OCI-LY7 (cell line): ENCODE measurements around the gene TMEM41A. TPM values are rescaled to one million over a fixed set of nuclear protein-coding genes. Genes with fewer than 3 reads are reported as not detected.

ENCODE experiments used
- BruUV-seq: library from RNA; stranded (reverse); fragments of 400-500 nt; replicated peaks from 2 replicates; lab custom pipeline; 2021; lab: Mats Ljungman, UMichigan
- CTCF ChIA-PET: fragments of 300-600 bp; sonication (Branson Sonifier 250); formaldehyde crosslinking; loops from one replicate; lab custom pipeline; 2022; ENCODE audit warnings: antibody characterized with exemption; ENCODE audit not compliant: unreplicated experiment; lab: Charles Lee
- POLR2A ChIA-PET: fragments of 300-600 bp; sonication (Branson Sonifier 250); formaldehyde crosslinking; loops from one replicate; lab custom pipeline; 2022; ENCODE audit warnings: antibody characterized with exemption; lab: Charles Lee
- DNase-seq: peaks from one replicate; pipeline ENCODE4 v3.0.0-alpha.2; 2015; ENCODE audit warnings: low spot score
- H2AFZ ChIP-seq: fragments of 200-600 bp; sonication (generic), shearing (Covaris generic); 2 replicates; pipeline ENCODE4 v1.6.1; 2014; ENCODE audit warnings: mild to moderate bottlenecking, antibody characterized with exemption, low read length, moderate library complexity
- H3K27ac ChIP-seq: fragments of 200-600 bp; sonication (generic); 2 replicates; pipeline ENCODE4 v1.5.1; 2014; ENCODE audit warnings: mixed run types, low read depth, mild to moderate bottlenecking, moderate library complexity, low read length, inconsistent platforms; ENCODE audit not compliant: poor library complexity, severe bottlenecking
- H3K36me3 ChIP-seq: fragments of 200-600 bp; sonication (generic); 2 replicates; pipeline ENCODE4 v1.6.1; 2014; ENCODE audit warnings: mild to moderate bottlenecking, antibody characterized with exemption, low read length, moderate library complexity, mixed read lengths; ENCODE audit not compliant: insufficient read depth
- H3K4me1 ChIP-seq: fragments of 200-600 bp; sonication (generic); 2 replicates; pipeline ENCODE4 v1.5.1; 2014; ENCODE audit warnings: mild to moderate bottlenecking, low read length; ENCODE audit not compliant: insufficient read depth, poor library complexity, severe bottlenecking
- H3K4me2 ChIP-seq: fragments of 200-600 bp; sonication (generic); 2 replicates; pipeline ENCODE4 v1.6.1; 2014; ENCODE audit warnings: mild to moderate bottlenecking, low read length
- H3K4me3 ChIP-seq: fragments of 200-600 bp; sonication (generic); 2 replicates; pipeline ENCODE4 v1.5.1; 2014; ENCODE audit warnings: mild to moderate bottlenecking, low read depth, low read length; ENCODE audit not compliant: poor library complexity, severe bottlenecking
- H3K79me2 ChIP-seq: fragments of 200-600 bp; sonication (generic); 2 replicates; pipeline ENCODE4 v1.6.1; 2016; ENCODE audit warnings: low read depth, mild to moderate bottlenecking, low read length, moderate library complexity, mixed read lengths; ENCODE audit not compliant: insufficient read depth
- H3K9me2 ChIP-seq: fragments of 200-600 bp; sonication (generic); 2 replicates; pipeline ENCODE4 v1.6.1; 2016; ENCODE audit warnings: mild to moderate bottlenecking, low read length, mixed read lengths; ENCODE audit not compliant: insufficient read depth
- H3K9me3 ChIP-seq: fragments of 200-600 bp; sonication (generic); 2 replicates; pipeline ENCODE4 v1.6.1; 2014; ENCODE audit warnings: mild to moderate bottlenecking, mixed run types, low read length, mixed read lengths
- H4K20me1 ChIP-seq: fragments of 200-600 bp; sonication (generic); 2 replicates; pipeline ENCODE4 v1.6.1; 2014; ENCODE audit warnings: mild to moderate bottlenecking, antibody characterized with exemption, low read length, moderate library complexity, mixed read lengths; ENCODE audit not compliant: insufficient read depth
- CTCF ChIP-seq: fragments of 200-600 bp; sonication (generic); conservative IDR thresholded peaks from 2 replicates; pipeline ENCODE4 v1.5.1; 2014; ENCODE audit warnings: mild to moderate bottlenecking, antibody characterized with exemption, low read length, moderate library complexity, mixed read lengths
- EZH2phosphoT487 ChIP-seq: fragments of 200-600 bp; sonication (generic); IDR thresholded peaks from 2 replicates; pipeline ENCODE4 v1.6.1; 2018; ENCODE audit warnings: low read depth, borderline replicate concordance, mild to moderate bottlenecking, mixed run types, antibody characterized with exemption, low read length, moderate library complexity, mixed read lengths
- intact Hi-C: fragments of 100-400 bp; cut with micrococcal nuclease; formaldehyde crosslinking; loops from one replicate; pipeline ENCODE4 v1.10.0; 2022; ENCODE audit not compliant: unreplicated experiment
- total RNA-seq, 2 experiments: library from RNA; depleted of rRNA in 1 of 2; stranded (reverse); fragments of >200 nt in 1 of 2; shearing (Covaris generic) in 1 of 2; gene quantifications; 2 replicates each; pipeline ENCODE4 v1.2.3, GENCODE V29; 2014 to 2022

The TMEM41A gene
- total RNA-seq, 2 experiments from 2014 or later: 7.0 to 11.0 TPM

- no peak overlapping the region for H3K4me2 ChIP-seq
- TF ChIP-seq EZH2phosphoT487: no peak
- TF ChIP-seq CTCF: no peak
- CTCF ChIA-PET: no interaction called here
Observed at GRCh38 chr3:185502987-185503386, 4.2 kb upstream of the TMEM41A start.

GRCh38 chr3:185490241-185490640 lies 8.6 kb downstream of the TMEM41A start:
- ChIA-PET CTCF (no interaction called here), POLR2A (interaction anchor here (0.6 kb wide), 1 partner anchor 63 kb away, joined by 3 read pairs; no protein-coding TSS in a partner anchor)
- Histone ChIP-seq H3K4me1 (no peaks in the 10 kb centered on the region), H3K9me2 (no peaks in the 10 kb centered on the region), H3K9me3 (no peaks in the 10 kb centered on the region), H3K27ac (no peak overlapping the region), H3K36me3 (peaks cover 18% of the 10 kb centered on the region), H2AFZ (no peak overlapping the region), H3K4me2 (no peak overlapping the region), H4K20me1 (no peaks in the 10 kb centered on the region), H3K79me2 (no peaks in the 10 kb centered on the region), H3K4me3 (no peak overlapping the region)
- no peak for TF ChIP-seq EZH2phosphoT487
- TF ChIP-seq CTCF: no peak
- no TSS peak for BruUV-seq
- no peak for DNase-seq
- intact Hi-C loops: no loop called here

More at GRCh38 chr3:185502987-185503386, 4.2 kb upstream of the TMEM41A start:
- H3K27ac ChIP-seq: no peak overlapping the region
- no TSS peak for BruUV-seq
- no peaks in the 10 kb centered on the region for H4K20me1 ChIP-seq
- no peaks in the 10 kb centered on the region for H3K9me2 ChIP-seq
- no peaks in the 10 kb centered on the region for H3K4me1 ChIP-seq
- no peak overlapping the region for H2AFZ ChIP-seq
- H3K79me2 ChIP-seq: peaks cover 2% of the 10 kb centered on the region; the same call in 1 of the 2 replicates
- no peaks in the 10 kb centered on the region for H3K36me3 ChIP-seq
- intact Hi-C loops: no loop called here
- no peaks in the 10 kb centered on the region for H3K9me3 ChIP-seq
- POLR2A ChIA-PET: interaction anchor here (0.5 to 0.6 kb wide), 2 partner anchors 20 to 51 kb away, joined by 3 to 4 read pairs; no protein-coding TSS in a partner anchor
- no peak for DNase-seq
- H3K4me3 ChIP-seq: no peak overlapping the region

- ChIA-PET POLR2A (interaction anchor here (0.6 to 1.4 kb wide), 2 partner anchors 10 to 63 kb away, joined by 3 read pairs; no protein-coding TSS in a partner anchor), CTCF (no interaction called here)
- H3K36me3 ChIP-seq: peaks cover 13% of the 10 kb centered on the region
- no peak overlapping the region for H3K4me2 ChIP-seq
- TF ChIP-seq CTCF (no peak), EZH2phosphoT487 (no peak)
- H3K9me2 ChIP-seq: no peaks in the 10 kb centered on the region
- H3K4me3 ChIP-seq: no peak overlapping the region
- DNase-seq: no peak
- BruUV-seq: no TSS peak
- H3K79me2 ChIP-seq: no peaks in the 10 kb centered on the region
- H3K9me3 ChIP-seq: no peaks in the 10 kb centered on the region
- no peaks in the 10 kb centered on the region for H3K4me1 ChIP-seq
- no peaks in the 10 kb centered on the region for H4K20me1 ChIP-seq
- no peak overlapping the region for H2AFZ ChIP-seq
- H3K27ac ChIP-seq: no peak overlapping the region
- intact Hi-C loops: no loop called here
Observed at GRCh38 chr3:185489462-185489861, 9.4 kb downstream of the TMEM41A start.
